ENCODE measurements around the gene SMYD3. TPM values are rescaled to one million over a fixed set of nuclear protein-coding genes. Genes with fewer than 3 reads are reported as not detected.

Gene SMYD3
- total and polyA plus RNA-seq, 10 of the 15 experiments (the other 5 are each of a cell fraction or from before 2014, with no cell fraction given) = 18.3 to 54.0 (median 24.8) TPM

DNA sequence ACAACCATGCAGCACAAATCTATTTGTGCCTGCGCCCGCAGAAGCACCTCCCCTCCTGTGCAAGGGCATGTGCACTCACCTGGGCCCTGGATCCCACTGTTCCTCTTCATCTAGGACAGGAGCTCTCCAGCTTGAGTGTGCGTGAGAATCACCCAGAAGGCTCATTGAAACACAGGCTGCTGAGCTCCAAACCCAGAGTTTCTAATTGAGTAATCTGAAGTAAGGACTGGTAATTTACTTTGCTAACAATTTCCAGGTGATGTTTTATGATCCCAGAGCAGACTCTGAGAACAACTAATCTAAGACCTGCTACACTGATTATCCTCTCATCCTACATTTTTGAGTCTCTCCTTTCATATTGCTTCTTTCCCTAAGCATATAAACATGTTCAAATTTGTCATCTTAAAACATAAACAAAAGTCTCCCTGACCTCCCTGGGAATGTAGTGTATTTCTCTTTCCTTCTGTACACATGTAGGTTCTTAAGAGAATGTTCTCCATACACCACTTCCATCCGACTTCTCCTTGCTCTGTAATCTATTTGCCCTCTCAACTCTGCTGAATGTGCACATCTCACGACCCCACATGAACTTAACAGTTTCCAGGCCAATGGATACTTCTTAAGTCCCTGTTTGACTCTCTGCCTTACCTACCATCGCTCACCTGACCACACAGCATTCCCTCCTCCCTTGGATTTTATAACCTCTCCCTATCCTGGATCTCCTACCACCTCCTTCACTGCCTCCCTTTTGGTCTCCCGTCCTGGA is 522.5 kb downstream of the SMYD3 start:
- Histone ChIP-seq H4K20me1 (ENCODE audit: control insufficient read depth, insufficient read depth) (no peaks in the 10 kb centered on the region), H3K9ac (ENCODE audit: control insufficient read depth, insufficient read depth, low read length) (no peak overlapping the region), H3K27ac (ENCODE audit: control insufficient read depth, insufficient read depth) (no peak overlapping the region; the same call in 1 of the 2 replicates), H3K9me3 (replicated peaks; ENCODE audit: control insufficient read depth, insufficient read depth, low read length) (no peaks in the 10 kb centered on the region; the same call in 2 of the 3 replicates), H3K4me3 (no peak overlapping the region), H3K79me2 (ENCODE audit: control insufficient read depth, insufficient read depth, low read length) (no peaks in the 10 kb centered on the region), H3K36me3 (ENCODE audit: control insufficient read depth in 2 of 2, insufficient read depth in 2 of 2, low read length in 1 of 2) (no peaks in the 10 kb centered on the region), H3K4me1 (ENCODE audit: control insufficient read depth, insufficient read depth, low read length) (peaks cover 8% of the 10 kb centered on the region), H2AFZ (ENCODE audit: control insufficient read depth, low read depth, low read length) (no peak overlapping the region), H3K27me3 (replicated peaks in 1 of 2; ENCODE audit: control insufficient read depth in 2 of 2, insufficient read depth in 2 of 2, low read length in 1 of 2) (no peaks in the 10 kb centered on the region), H3K4me2 (ENCODE audit: control insufficient read depth, insufficient read depth) (no peak overlapping the region; the same call in none of the 2 replicates)
- ChIA-PET RAD21 (ENCODE audit: unreplicated experiment) (interaction anchor here (0.9 to 2.5 kb wide), 10 partner anchors 13 to 346 kb away, joined by 3 to 8 read pairs (median 6); no protein-coding TSS in a partner anchor), CTCF (interaction anchor here (1.5 kb wide), 1 partner anchor 96 kb away, joined by 4 read pairs; no protein-coding TSS in a partner anchor), POLR2A (interaction anchor here (0.7 to 2.1 kb wide), 5 partner anchors 28 to 88 kb away, joined by 3 to 10 read pairs (median 4); no protein-coding TSS in a partner anchor), SMC1A (ENCODE audit: uncharacterized antibody, unreplicated experiment) (interaction anchor here (0.9 to 4.6 kb wide), 7 partner anchors 12 to 89 kb away, joined by 3 to 29 read pairs (median 8); no protein-coding TSS in a partner anchor)
- no TSS peak for BruUV-seq (replicated peaks)
- in situ Hi-C loops (cut with MboI) (no loop called here), intact Hi-C loops (cut with micrococcal nuclease; ENCODE audit: unreplicated experiment) (no loop called here)
- DNase-seq (ENCODE audit: low read depth, low spot score) (peak; percentile 34), ATAC-seq (peak; percentile 76), FAIRE-seq (no peak)
- 80% methylated on average over 7 of the region's 7 CpGs for WGBS (ENCODE audit: insufficient coverage, insufficient replicate concordance, low lambda C conversion rate, missing lambda C conversion rate)
- TF ChIP-seq BCL11A (IDR thresholded peaks at IDR 0.05; ENCODE audit: low read depth, low read length) = peak; percentile 68; the same call in 1 of the 2 replicates
- TF ChIP-seq E4F1 (IDR thresholded peaks at IDR 0.05; ENCODE audit: borderline replicate concordance, partially characterized antibody) = no peak
- TF ChIP-seq DPF2 (IDR thresholded peaks at IDR 0.05) = peak; percentile 61; the same call in 1 of the 2 replicates
- TF ChIP-seq NKRF (conservative IDR thresholded peaks at IDR 0.05) = no peak
- TF ChIP-seq BHLHE40 (IDR thresholded peaks at IDR 0.05; ENCODE audit: borderline replicate concordance in 1 of 2, low read depth in 2 of 2, low read length in 1 of 2) = peak in 1 of 2 experiments; percentile 8; a peak in 1 of 4 replicates
- peak; percentile 55; the same call in 1 of the 2 replicates for TF ChIP-seq EED (IDR thresholded peaks at IDR 0.05; ENCODE audit: low read depth)
- TF ChIP-seq NFYA (IDR thresholded peaks at IDR 0.05; ENCODE audit: borderline replicate concordance, low read depth, low read length) = no peak
- TF ChIP-seq NFIC (IDR thresholded peaks at IDR 0.05; ENCODE audit: low read depth, low read length) = peak; percentile 35; the same call in 1 of the 2 replicates
- no peak; the same call in 1 of the 2 replicates for TF ChIP-seq SMARCA5 (IDR thresholded peaks at IDR 0.05)
- 0 out of 4 replicates have a peak, but pooled peaks of 1 of the 2 experiments have one; percentile 6 for TF ChIP-seq ETV6 (conservative IDR thresholded peaks at IDR 0.05 in 1 of 2, IDR thresholded peaks at IDR 0.05 in 1 of 2; ENCODE audit: borderline replicate concordance in 1 of 2, low read depth in 1 of 2)
- no peak; the same call in 1 of the 2 replicates for TF ChIP-seq ZNF687 (IDR thresholded peaks at IDR 0.05)
- no peak for TF ChIP-seq MTA3 (IDR thresholded peaks at IDR 0.05; ENCODE audit: borderline replicate concordance, low read length)
